HCT116 (cell line): Measurements from ENCODE around the gene RBL1. TPM values are rescaled to one million over a fixed set of nuclear protein-coding genes. Genes with fewer than 3 reads are reported as not detected.

Experiments
- ATAC-seq: fragments of 200-7000 bp; cut with Tn5 transposase; 2 replicates; pipeline ENCODE4 v1.9.1; 2020; ENCODE audit warnings: mild to moderate bottlenecking, moderate library complexity
- BruUV-seq: library from RNA; stranded (reverse); fragments of 400-500 nt; replicated peaks from 2 replicates; lab custom pipeline; 2021; lab: Mats Ljungman, UMichigan
- CTCF ChIA-PET: fragments of 300-600 bp; sonication (Branson Sonifier 250); formaldehyde crosslinking; loops from one replicate; lab custom pipeline; 2021; ENCODE audit warnings: antibody characterized with exemption; lab: Charles Lee
- POLR2A ChIA-PET: fragments of 300-600, 350-600 bp; sonication (Branson Sonifier 250); formaldehyde crosslinking; loops from one replicate; lab custom pipeline; 2021; ENCODE audit warnings: antibody characterized with exemption; lab: Charles Lee
- RAD21 ChIA-PET, 2 experiments: fragments of 300-600 bp; sonication (Branson Sonifier 250); formaldehyde crosslinking; loops; one replicate each; lab custom pipeline; 2023; ENCODE audit warnings: low total read pairs in 2 of 2; ENCODE audit not compliant: uncharacterized antibody in 2 of 2, unreplicated experiment in 2 of 2, low non-redundant PET in 1 of 2; lab: Charles Lee
- DNase-seq: peaks from one replicate; pipeline ENCODE4 v3.0.0-alpha.2; 2010; ENCODE audit warnings: low read depth, low spot score
- H2AFZ ChIP-seq: fragments of 200-600 bp; shearing (Covaris generic), sonication (generic); 2 replicates; pipeline ENCODE4 v1.6.1; 2017; ENCODE audit warnings: low read depth, mixed run types, mixed read lengths, antibody characterized with exemption, low read length; ENCODE audit not compliant: poor library complexity, severe bottlenecking
- H3K27ac ChIP-seq: 2 replicates; pipeline ENCODE4 v1.5.1; 2012; ENCODE audit warnings: low read depth, low read length
- H3K27me3 ChIP-seq: fragments of 200-600 bp; sonication (generic); 2 replicates; pipeline ENCODE4 v1.6.1; 2016; ENCODE audit warnings: mixed run types, low read length, mixed read lengths; ENCODE audit not compliant: insufficient read depth
- H3K36me3 ChIP-seq, 2 experiments: fragments of 200-500 bp in 1 of 2; fragments of 200-600 bp in 1 of 2; sonication (Bioruptor generic) in 1 of 2; sonication (generic) in 1 of 2; 2 replicates each; pipeline versions ENCODE4 v1.5.1 to v1.6.1; 2014 to 2016; ENCODE audit warnings: low read length in 2 of 2, inconsistent platforms in 1 of 2, mixed read lengths in 1 of 2, mixed run types in 1 of 2; ENCODE audit not compliant: insufficient read depth in 2 of 2, control insufficient read depth in 1 of 2
- H3K4me1 ChIP-seq, 2 experiments: fragments of 200-600 bp in 1 of 2; sonication (generic) in 1 of 2; 2 replicates each; pipeline versions ENCODE4 v1.5.1 to v1.6.1; 2012 to 2017; ENCODE audit warnings: low read length in 2 of 2, inconsistent platforms in 1 of 2, mild to moderate bottlenecking in 1 of 2, mixed read lengths in 1 of 2, mixed run types in 1 of 2, moderate library complexity in 1 of 2; ENCODE audit not compliant: insufficient read depth in 2 of 2, control insufficient read depth in 1 of 2
- H3K4me2 ChIP-seq: fragments of 200-600 bp; sonication (generic); 2 replicates; pipeline ENCODE4 v1.6.1; 2017; ENCODE audit warnings: mixed run types, low read length, mixed read lengths
- H3K4me3 ChIP-seq, 2 experiments: fragments of 200-600 bp in 1 of 2; sonication (generic) in 1 of 2; replicated peaks in 1 of 2; 2 replicates each; pipeline ENCODE4 v1.5.1; 2011 to 2016; ENCODE audit warnings: low read length in 2 of 2, control low read depth in 1 of 2, low read depth in 1 of 2, mild to moderate bottlenecking in 1 of 2, mixed read lengths in 1 of 2, mixed run types in 1 of 2
- H3K79me2 ChIP-seq: fragments of 200-600 bp; sonication (generic); 2 replicates; pipeline ENCODE4 v1.6.1; 2017; ENCODE audit warnings: mild to moderate bottlenecking, mixed run types, low read length, moderate library complexity, mixed read lengths; ENCODE audit not compliant: insufficient read depth
- H3K9ac ChIP-seq: fragments of 200-600 bp; sonication (generic); 2 replicates; pipeline ENCODE4 v1.6.1; 2016; ENCODE audit warnings: low read length, mixed read lengths
- H3K9me2 ChIP-seq: fragments of 200-600 bp; sonication (generic), shearing (Covaris generic); 2 replicates; pipeline ENCODE4 v1.6.1; 2017; ENCODE audit warnings: mixed run types, mild to moderate bottlenecking, moderate library complexity; ENCODE audit not compliant: insufficient read depth
- H3K9me3 ChIP-seq, 2 experiments: fragments of 200-500 bp in 1 of 2; fragments of 200-600 bp in 1 of 2; sonication (Bioruptor generic) in 1 of 2; sonication (generic) in 1 of 2; 2 replicates each; pipeline ENCODE4 v1.6.1; 2014 to 2017; ENCODE audit warnings: low read length in 2 of 2, mixed read lengths in 2 of 2, inconsistent platforms in 1 of 2, low read depth in 1 of 2, mild to moderate bottlenecking in 1 of 2, mixed run types in 1 of 2, moderate library complexity in 1 of 2; ENCODE audit not compliant: control insufficient read depth in 1 of 2, insufficient read depth in 1 of 2
- H4K20me1 ChIP-seq: fragments of 200-600 bp; sonication (generic), shearing (Covaris generic); 2 replicates; pipeline ENCODE4 v1.6.1; 2017; ENCODE audit warnings: mixed run types, mild to moderate bottlenecking, moderate library complexity; ENCODE audit not compliant: insufficient read depth
- CBX3 ChIP-seq: IDR thresholded peaks from 2 replicates; pipeline ENCODE4 v1.6.1; 2012; ENCODE audit warnings: low read depth
- CEBPB ChIP-seq: IDR thresholded peaks from 2 replicates; pipeline ENCODE4 v1.6.1; 2012; ENCODE audit warnings: low read depth
- CTCF ChIP-seq, 3 experiments: fragments of 200-600 bp in 1 of 3; sonication (generic) in 1 of 3; IDR thresholded peaks in 2 of 3; conservative IDR thresholded peaks in 1 of 3; 2 replicates each; pipeline ENCODE4 v1.5.1; 2012 to 2017; ENCODE audit warnings: low read depth in 2 of 3, low read length in 2 of 3, antibody characterized with exemption in 1 of 3, borderline replicate concordance in 1 of 3, control low read depth in 1 of 3, mild to moderate bottlenecking in 1 of 3, mixed read lengths in 1 of 3, mixed run types in 1 of 3, moderate library complexity in 1 of 3; ENCODE audit not compliant: insufficient read depth in 1 of 3
- EGR1 ChIP-seq: IDR thresholded peaks from 2 replicates; pipeline ENCODE4 v1.6.1; 2012; ENCODE audit warnings: low read depth
- POLR2AphosphoS5 ChIP-seq: IDR thresholded peaks from 2 replicates; pipeline ENCODE4 v1.6.1; 2011; ENCODE audit warnings: mild to moderate bottlenecking, low read depth, low read length, moderate library complexity
- RAD21 ChIP-seq: IDR thresholded peaks from 2 replicates; pipeline ENCODE4 v1.6.1; 2012; ENCODE audit warnings: low read depth, mild to moderate bottlenecking
- SP1 ChIP-seq: IDR thresholded peaks from 2 replicates; pipeline ENCODE4 v1.6.1; 2012; ENCODE audit warnings: low read depth
- SRF ChIP-seq: IDR thresholded peaks from 2 replicates; pipeline ENCODE4 v1.6.1; 2012; ENCODE audit warnings: low read depth
- TCF7L2 ChIP-seq: IDR thresholded peaks from 2 replicates; pipeline ENCODE4 v1.7.0; 2011; ENCODE audit warnings: borderline replicate concordance, inconsistent platforms; ENCODE audit not compliant: insufficient read depth, insufficient read length; ENCODE audit errors: extremely low read depth
- YY1 ChIP-seq: IDR thresholded peaks from 2 replicates; pipeline ENCODE4 v1.6.1; 2011; ENCODE audit warnings: low read length, low read depth, moderate library complexity, mild to moderate bottlenecking; ENCODE audit not compliant: insufficient replicate concordance; ENCODE audit errors: extremely low read depth
- intact Hi-C: fragments of 100-400 bp; cut with micrococcal nuclease; formaldehyde crosslinking; loops from 2 replicates; pipeline ENCODE4 v1.10.0; 2022
- total RNA-seq: library from RNA; stranded (reverse); gene quantifications from one replicate; pipeline ENCODE4 v1.2.1, GENCODE V29; 2021; ENCODE audit not compliant: unreplicated experiment
- TF ChIP-seq, protein P1 (sequence below): IDR thresholded peaks from 2 replicates; pipeline ENCODE4 v1.6.1; 2012; ENCODE audit warnings: low read depth
- TF ChIP-seq, protein P2 (sequence below): IDR thresholded peaks from 2 replicates; pipeline ENCODE4 v1.6.1; 2012

RBL1 gene
- total RNA-seq, 1 experiment from 2014 or later, result 16.9 TPM

- no peak for ATAC-seq
- H2AFZ ChIP-seq, result no peak overlapping the region
- no peaks in the 10 kb centered on the region for H3K79me2 ChIP-seq
- BruUV-seq, result no TSS peak
- RAD21 ChIA-PET, result no interaction called here
- no peaks in the 10 kb centered on the region for H3K36me3 ChIP-seq
- no peak overlapping the region for H3K27ac ChIP-seq
- H4K20me1 ChIP-seq, result no peaks in the 10 kb centered on the region
- H3K9me2 ChIP-seq, result no peaks in the 10 kb centered on the region
- intact Hi-C loops, result no loop called here
- H3K9ac ChIP-seq, result no peak overlapping the region
- H3K9me3 ChIP-seq, result no peaks in the 10 kb centered on the region
- CTCF ChIA-PET, result no interaction called here
- TF ChIP-seq POLR2AphosphoS5 (no peak), CBX3 (no peak), TCF7L2 (no peak), CTCF (IDR thresholded peaks at IDR 0.05 in 2 of 3, conservative IDR thresholded peaks at IDR 0.05 in 1 of 3; ENCODE audit: borderline replicate concordance in 1 of 3, insufficient read depth in 1 of 3, low read depth in 2 of 3, low read length in 2 of 3) (no peak), EGR1 (no peak), YY1 (no peak), SRF (no peak), RAD21 (no peak), SP1 (no peak), CEBPB (no peak)
- TF ChIP-seq, protein P1, sequence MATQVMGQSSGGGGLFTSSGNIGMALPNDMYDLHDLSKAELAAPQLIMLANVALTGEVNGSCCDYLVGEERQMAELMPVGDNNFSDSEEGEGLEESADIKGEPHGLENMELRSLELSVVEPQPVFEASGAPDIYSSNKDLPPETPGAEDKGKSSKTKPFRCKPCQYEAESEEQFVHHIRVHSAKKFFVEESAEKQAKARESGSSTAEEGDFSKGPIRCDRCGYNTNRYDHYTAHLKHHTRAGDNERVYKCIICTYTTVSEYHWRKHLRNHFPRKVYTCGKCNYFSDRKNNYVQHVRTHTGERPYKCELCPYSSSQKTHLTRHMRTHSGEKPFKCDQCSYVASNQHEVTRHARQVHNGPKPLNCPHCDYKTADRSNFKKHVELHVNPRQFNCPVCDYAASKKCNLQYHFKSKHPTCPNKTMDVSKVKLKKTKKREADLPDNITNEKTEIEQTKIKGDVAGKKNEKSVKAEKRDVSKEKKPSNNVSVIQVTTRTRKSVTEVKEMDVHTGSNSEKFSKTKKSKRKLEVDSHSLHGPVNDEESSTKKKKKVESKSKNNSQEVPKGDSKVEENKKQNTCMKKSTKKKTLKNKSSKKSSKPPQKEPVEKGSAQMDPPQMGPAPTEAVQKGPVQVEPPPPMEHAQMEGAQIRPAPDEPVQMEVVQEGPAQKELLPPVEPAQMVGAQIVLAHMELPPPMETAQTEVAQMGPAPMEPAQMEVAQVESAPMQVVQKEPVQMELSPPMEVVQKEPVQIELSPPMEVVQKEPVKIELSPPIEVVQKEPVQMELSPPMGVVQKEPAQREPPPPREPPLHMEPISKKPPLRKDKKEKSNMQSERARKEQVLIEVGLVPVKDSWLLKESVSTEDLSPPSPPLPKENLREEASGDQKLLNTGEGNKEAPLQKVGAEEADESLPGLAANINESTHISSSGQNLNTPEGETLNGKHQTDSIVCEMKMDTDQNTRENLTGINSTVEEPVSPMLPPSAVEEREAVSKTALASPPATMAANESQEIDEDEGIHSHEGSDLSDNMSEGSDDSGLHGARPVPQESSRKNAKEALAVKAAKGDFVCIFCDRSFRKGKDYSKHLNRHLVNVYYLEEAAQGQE, result no peak
- TF ChIP-seq, protein P2, sequence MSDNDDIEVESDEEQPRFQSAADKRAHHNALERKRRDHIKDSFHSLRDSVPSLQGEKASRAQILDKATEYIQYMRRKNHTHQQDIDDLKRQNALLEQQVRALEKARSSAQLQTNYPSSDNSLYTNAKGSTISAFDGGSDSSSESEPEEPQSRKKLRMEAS, result no peak
- no peak overlapping the region for H3K4me3 ChIP-seq
- no peaks in the 10 kb centered on the region for H3K27me3 ChIP-seq
- no peak for DNase-seq
- H3K4me2 ChIP-seq, result no peak overlapping the region
- POLR2A ChIA-PET, result no interaction called here
- no peaks in the 10 kb centered on the region for H3K4me1 ChIP-seq
These were observed 24.7 kb upstream of the RBL1 start for GRCh38 chr20:37120497-37120896.
